GM23338 (cell line): Measurements from ENCODE around the gene SEMA3C. TPM values are rescaled to one million over a fixed set of nuclear protein-coding genes. Genes with fewer than 3 reads are reported as not detected.

Experiments
- ATAC-seq: fragments of 200-7000 bp; cut with Tn5 transposase; 3 replicates; pipeline ENCODE4 v1.9.1; 2020
- DNase-seq: peaks from one replicate; pipeline ENCODE4 v3.0.0-alpha.2; 2015; ENCODE audit warnings: low spot score
- H2AFZ ChIP-seq: fragments of 200-600 bp; sonication (generic); 2 replicates; pipeline ENCODE4 v1.8.0; 2016; ENCODE audit warnings: antibody characterized with exemption, mild to moderate bottlenecking, moderate library complexity
- H3F3A ChIP-seq: fragments of 200-600 bp; sonication (generic); replicated peaks from 2 replicates; pipeline ENCODE4 v1.8.0; 2017; ENCODE audit warnings: antibody characterized with exemption, mixed run types, low read depth
- H3K27ac ChIP-seq: fragments of 200-600 bp; sonication (generic); 2 replicates; pipeline ENCODE4 v1.6.1; 2016; ENCODE audit warnings: low read depth
- H3K27me3 ChIP-seq: fragments of 200-600 bp; sonication (generic); 2 replicates; pipeline ENCODE4 v1.8.0; 2016; ENCODE audit warnings: mild to moderate bottlenecking, mixed run types, moderate library complexity; ENCODE audit not compliant: insufficient read depth
- H3K36me3 ChIP-seq: fragments of 200-600 bp; sonication (generic); 2 replicates; pipeline ENCODE4 v1.8.0; 2016; ENCODE audit warnings: mild to moderate bottlenecking; ENCODE audit not compliant: insufficient read depth
- H3K4me1 ChIP-seq: fragments of 200-600 bp; sonication (generic); 2 replicates; pipeline ENCODE4 v1.8.0; 2016; ENCODE audit warnings: mild to moderate bottlenecking, moderate library complexity; ENCODE audit not compliant: insufficient read depth
- H3K4me2 ChIP-seq: fragments of 200-600 bp; sonication (generic); 2 replicates; pipeline ENCODE4 v1.7.1; 2017; ENCODE audit warnings: mixed run types
- H3K4me3 ChIP-seq: fragments of 200-600 bp; sonication (generic); 2 replicates; pipeline ENCODE4 v1.6.1; 2016; ENCODE audit warnings: mixed run types
- H3K79me2 ChIP-seq: fragments of 200-600 bp; sonication (generic); replicated peaks from 2 replicates; pipeline ENCODE4 v1.8.0; 2017; ENCODE audit warnings: mild to moderate bottlenecking; ENCODE audit not compliant: insufficient read depth
- H3K9me2 ChIP-seq: fragments of 200-600 bp; sonication (generic); 2 replicates; pipeline ENCODE4 v1.8.0; 2017; ENCODE audit not compliant: insufficient read depth
- H4K20me1 ChIP-seq: fragments of 200-600 bp; sonication (generic); replicated peaks from 2 replicates; pipeline ENCODE4 v1.8.0; 2017; ENCODE audit warnings: mild to moderate bottlenecking; ENCODE audit not compliant: insufficient read depth
- H3K27ac Mint-ChIP-seq: 2 replicates; pipeline ENCODE4 v1.8.0; 2020; ENCODE audit warnings: inconsistent platforms, mild to moderate bottlenecking, moderate library complexity, mixed read lengths
- H3K27me3 Mint-ChIP-seq: 3 replicates; pipeline ENCODE4 v1.8.0; 2022; ENCODE audit warnings: low read depth, mild to moderate bottlenecking, moderate library complexity, mixed read lengths, inconsistent platforms; ENCODE audit not compliant: insufficient read depth, poor library complexity
- H3K36me3 Mint-ChIP-seq: 3 replicates; pipeline ENCODE4 v1.8.0; 2021; ENCODE audit warnings: low read depth, mild to moderate bottlenecking, inconsistent platforms, moderate library complexity, mixed read lengths
- H3K4me1 Mint-ChIP-seq: 3 replicates; pipeline ENCODE4 v1.8.0; 2020; ENCODE audit warnings: mild to moderate bottlenecking, inconsistent platforms, mixed read lengths
- H3K4me3 Mint-ChIP-seq: 3 replicates; pipeline ENCODE4 v1.8.0; 2021; ENCODE audit warnings: moderate library complexity, mild to moderate bottlenecking, inconsistent platforms, mixed read lengths
- H3K9me3 Mint-ChIP-seq: 3 replicates; pipeline ENCODE4 v1.8.0; 2020; ENCODE audit warnings: moderate library complexity, mild to moderate bottlenecking, inconsistent platforms, mixed read lengths
- CREB1 ChIP-seq: fragments of 250-450 bp; sonication (Bioruptor Pico); IDR thresholded peaks from 2 replicates; pipeline ENCODE4 v1.5.0; 2020; ENCODE audit warnings: low read depth, mild to moderate bottlenecking, moderate library complexity
- EZH2 ChIP-seq: fragments of 200-600 bp; sonication (generic); IDR thresholded peaks from one replicate; pipeline ENCODE4 v1.8.0; 2017; ENCODE audit warnings: antibody characterized with exemption, mild to moderate bottlenecking, low read depth; ENCODE audit not compliant: unreplicated experiment
- JUNB ChIP-seq: IDR thresholded peaks from one replicate; pipeline ENCODE4 v1.6.1; 2016; ENCODE audit warnings: antibody characterized with exemption; ENCODE audit not compliant: unreplicated experiment
- NANOG ChIP-seq: IDR thresholded peaks from 2 replicates; pipeline ENCODE4 v1.6.1; 2016; ENCODE audit warnings: antibody characterized with exemption, borderline replicate concordance
- STAT1 ChIP-seq: IDR thresholded peaks from one replicate; pipeline ENCODE4 v1.6.1; 2016; ENCODE audit warnings: antibody characterized with exemption; ENCODE audit not compliant: unreplicated experiment
- ZNF114 ChIP-seq: fragments of 250-450 bp; sonication (Bioruptor Pico); IDR thresholded peaks from 2 replicates; pipeline ENCODE4 v1.5.0; 2020; ENCODE audit warnings: mild to moderate bottlenecking, moderate library complexity
- ZNF462 ChIP-seq: fragments of 250-450 bp; sonication (Bioruptor Pico); IDR thresholded peaks from 2 replicates; pipeline ENCODE4 v1.5.0; 2020; ENCODE audit warnings: mild to moderate bottlenecking, moderate library complexity
- polyA plus RNA-seq: library from polyadenylated mRNA; unstranded; fragments of >200 nt; fragmentation: Nextera tagmentation; extraction: Ambion mirVana; gene quantifications from 2 replicates; pipeline ENCODE4 v1.2.1, GENCODE V29; 2016
- total RNA-seq: library from RNA; depleted of rRNA; stranded (reverse); fragments of >200 nt; shearing (Covaris generic); gene quantifications from 2 replicates; pipeline ENCODE4 v1.2.3, GENCODE V29; 2014
- TF ChIP-seq, protein P1 (sequence below), 2 experiments: fragments of 200-600 bp in 1 of 2; sonication (generic) in 1 of 2; conservative IDR thresholded peaks; 2 replicates each; pipeline versions ENCODE4 v1.5.1 to v1.6.1; 2016 to 2017; ENCODE audit warnings: antibody characterized with exemption in 2 of 2, low read depth in 2 of 2, mild to moderate bottlenecking in 2 of 2, moderate library complexity in 1 of 2
- TF ChIP-seq, protein P2 (sequence below): IDR thresholded peaks from one replicate; pipeline ENCODE4 v1.6.1; 2018; ENCODE audit warnings: antibody characterized with exemption; ENCODE audit not compliant: unreplicated experiment

The SEMA3C gene
- total and polyA plus RNA-seq, 2 experiments from 2014 or later, result 1.0 to 3.5 TPM

DNA sequence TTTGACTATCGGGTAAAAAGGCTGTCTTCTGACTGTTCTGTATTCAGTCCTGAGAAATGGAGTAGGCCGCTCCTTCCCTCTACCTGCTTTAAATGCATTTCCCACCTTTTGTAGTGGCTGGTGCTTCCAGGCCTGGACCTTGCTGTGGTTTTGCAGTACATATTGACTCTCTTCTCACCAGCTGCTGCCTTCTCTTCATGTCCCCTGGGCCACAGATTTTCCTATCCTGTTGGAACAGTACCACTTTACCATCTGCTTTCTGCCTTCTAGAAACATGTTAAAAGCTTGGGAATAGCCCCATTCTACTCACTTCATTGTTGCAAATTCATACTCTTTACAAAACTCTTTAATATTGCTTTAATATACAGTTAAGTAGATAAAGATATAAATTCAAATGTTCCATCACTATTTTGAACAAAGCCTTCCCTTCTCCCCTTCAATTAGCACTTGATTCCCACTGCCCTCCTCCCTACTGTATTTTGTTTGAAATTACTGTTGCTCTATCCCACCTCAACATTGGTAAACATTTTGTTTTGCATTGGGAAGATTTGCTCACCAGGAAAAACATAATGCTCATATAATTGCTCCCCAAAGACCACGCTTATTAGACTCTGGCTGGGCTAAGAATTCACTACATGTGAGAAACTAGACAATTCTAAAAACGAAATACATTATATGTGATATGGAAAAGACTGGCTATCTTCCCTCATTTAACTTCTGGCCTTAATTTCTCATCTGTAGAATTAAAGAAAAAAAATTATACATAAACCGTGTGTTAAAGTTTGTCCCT lies 17.3 kb upstream of the SEMA3C start (continued):
- TF ChIP-seq ZNF462 (CRISPR knock-in tag) (no peak), STAT1 (no peak)
- TF ChIP-seq, protein P1, sequence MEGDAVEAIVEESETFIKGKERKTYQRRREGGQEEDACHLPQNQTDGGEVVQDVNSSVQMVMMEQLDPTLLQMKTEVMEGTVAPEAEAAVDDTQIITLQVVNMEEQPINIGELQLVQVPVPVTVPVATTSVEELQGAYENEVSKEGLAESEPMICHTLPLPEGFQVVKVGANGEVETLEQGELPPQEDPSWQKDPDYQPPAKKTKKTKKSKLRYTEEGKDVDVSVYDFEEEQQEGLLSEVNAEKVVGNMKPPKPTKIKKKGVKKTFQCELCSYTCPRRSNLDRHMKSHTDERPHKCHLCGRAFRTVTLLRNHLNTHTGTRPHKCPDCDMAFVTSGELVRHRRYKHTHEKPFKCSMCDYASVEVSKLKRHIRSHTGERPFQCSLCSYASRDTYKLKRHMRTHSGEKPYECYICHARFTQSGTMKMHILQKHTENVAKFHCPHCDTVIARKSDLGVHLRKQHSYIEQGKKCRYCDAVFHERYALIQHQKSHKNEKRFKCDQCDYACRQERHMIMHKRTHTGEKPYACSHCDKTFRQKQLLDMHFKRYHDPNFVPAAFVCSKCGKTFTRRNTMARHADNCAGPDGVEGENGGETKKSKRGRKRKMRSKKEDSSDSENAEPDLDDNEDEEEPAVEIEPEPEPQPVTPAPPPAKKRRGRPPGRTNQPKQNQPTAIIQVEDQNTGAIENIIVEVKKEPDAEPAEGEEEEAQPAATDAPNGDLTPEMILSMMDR (conservative IDR thresholded peaks at IDR 0.05; ENCODE audit: low read depth in 2 of 2), result no peak

DNA sequence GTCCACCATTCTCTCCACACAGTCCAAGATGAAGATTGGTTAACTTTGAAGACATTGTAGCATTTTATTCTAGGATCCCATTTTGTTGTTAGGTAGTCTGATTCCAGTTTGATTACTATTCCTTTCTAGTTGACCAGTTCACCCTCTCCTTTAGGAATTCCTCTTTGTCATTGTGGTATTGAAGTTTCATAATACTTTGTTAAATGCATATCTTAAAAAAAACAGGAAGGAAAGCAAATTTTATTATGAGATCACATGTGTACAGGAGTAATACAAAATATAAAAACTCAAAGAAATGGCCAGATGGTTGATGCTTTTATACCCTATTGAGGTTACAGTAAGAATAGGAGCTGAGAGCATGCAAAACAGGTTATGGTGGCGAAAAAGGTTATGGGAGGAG lies 15.5 kb upstream of the SEMA3C start:
- Mint-ChIP-seq H3K36me3 (no peaks in the 10 kb centered on the region), H3K27ac (no peak overlapping the region), H3K4me1 (no peaks in the 10 kb centered on the region), H3K9me3 (no peaks in the 10 kb centered on the region), H3K4me3 (no peak overlapping the region), H3K27me3 (no peaks in the 10 kb centered on the region)
- H3K4me3 ChIP-seq, result no peak overlapping the region
- H3K79me2 ChIP-seq, result no peaks in the 10 kb centered on the region
- no peaks in the 10 kb centered on the region for H3K27me3 ChIP-seq
- H3F3A ChIP-seq, result no peaks in the 10 kb centered on the region
- no peaks in the 10 kb centered on the region for H3K36me3 ChIP-seq
- H3K9me2 ChIP-seq, result no peaks in the 10 kb centered on the region
- DNase-seq (no peak), ATAC-seq (no peak)
- no peaks in the 10 kb centered on the region for H3K4me1 ChIP-seq
- H3K27ac ChIP-seq, result no peak overlapping the region
- no peak overlapping the region for H3K4me2 ChIP-seq
- no peak overlapping the region for H2AFZ ChIP-seq
- no peaks in the 10 kb centered on the region for H4K20me1 ChIP-seq
- no peak for TF ChIP-seq STAT1
- TF ChIP-seq CREB1 (CRISPR knock-in tag), result no peak
- no peak for TF ChIP-seq EZH2
- TF ChIP-seq, protein P1 (conservative IDR thresholded peaks at IDR 0.05; ENCODE audit: low read depth in 2 of 2), result no peak
- no peak for TF ChIP-seq JUNB
- TF ChIP-seq NANOG, result no peak
- TF ChIP-seq ZNF114 (CRISPR knock-in tag), result no peak
- TF ChIP-seq, protein P2, sequence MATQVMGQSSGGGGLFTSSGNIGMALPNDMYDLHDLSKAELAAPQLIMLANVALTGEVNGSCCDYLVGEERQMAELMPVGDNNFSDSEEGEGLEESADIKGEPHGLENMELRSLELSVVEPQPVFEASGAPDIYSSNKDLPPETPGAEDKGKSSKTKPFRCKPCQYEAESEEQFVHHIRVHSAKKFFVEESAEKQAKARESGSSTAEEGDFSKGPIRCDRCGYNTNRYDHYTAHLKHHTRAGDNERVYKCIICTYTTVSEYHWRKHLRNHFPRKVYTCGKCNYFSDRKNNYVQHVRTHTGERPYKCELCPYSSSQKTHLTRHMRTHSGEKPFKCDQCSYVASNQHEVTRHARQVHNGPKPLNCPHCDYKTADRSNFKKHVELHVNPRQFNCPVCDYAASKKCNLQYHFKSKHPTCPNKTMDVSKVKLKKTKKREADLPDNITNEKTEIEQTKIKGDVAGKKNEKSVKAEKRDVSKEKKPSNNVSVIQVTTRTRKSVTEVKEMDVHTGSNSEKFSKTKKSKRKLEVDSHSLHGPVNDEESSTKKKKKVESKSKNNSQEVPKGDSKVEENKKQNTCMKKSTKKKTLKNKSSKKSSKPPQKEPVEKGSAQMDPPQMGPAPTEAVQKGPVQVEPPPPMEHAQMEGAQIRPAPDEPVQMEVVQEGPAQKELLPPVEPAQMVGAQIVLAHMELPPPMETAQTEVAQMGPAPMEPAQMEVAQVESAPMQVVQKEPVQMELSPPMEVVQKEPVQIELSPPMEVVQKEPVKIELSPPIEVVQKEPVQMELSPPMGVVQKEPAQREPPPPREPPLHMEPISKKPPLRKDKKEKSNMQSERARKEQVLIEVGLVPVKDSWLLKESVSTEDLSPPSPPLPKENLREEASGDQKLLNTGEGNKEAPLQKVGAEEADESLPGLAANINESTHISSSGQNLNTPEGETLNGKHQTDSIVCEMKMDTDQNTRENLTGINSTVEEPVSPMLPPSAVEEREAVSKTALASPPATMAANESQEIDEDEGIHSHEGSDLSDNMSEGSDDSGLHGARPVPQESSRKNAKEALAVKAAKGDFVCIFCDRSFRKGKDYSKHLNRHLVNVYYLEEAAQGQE, result no peak
